ENCODE data around the gene PLEKHA8.
"Not testable (repeated sequence)": the region's sequence is repeated elsewhere in the genome, so short reads cannot be mapped to it uniquely, and the experiment has no call there.

PLEKHA8 gene

GRCh38 chr7:30068117-30068516, 39.9 kb downstream of the PLEKHA8 start:
- DNase-seq: no peak

GRCh38 chr7:30069096-30069867, 41.1 kb downstream of the PLEKHA8 start:
- no peak for DNase-seq

- no peak for DNase-seq
Observed at GRCh38 chr7:30070052-30070451, 41.8 kb downstream of the PLEKHA8 start.

- no peak for DNase-seq
Observed at GRCh38 chr7:30072735-30073134, 44.5 kb downstream of the PLEKHA8 start.

GRCh38 chr7:30074422-30075030, 46.3 kb downstream of the PLEKHA8 start:
- DNase-seq: no peak

GRCh38 chr7:30076411-30076810, 48.2 kb downstream of the PLEKHA8 start:
- DNase-seq: no peak

- DNase-seq: no peak
Observed at GRCh38 chr7:30078280-30078679, 50.1 kb downstream of the PLEKHA8 start.

- no peak for DNase-seq
Observed at GRCh38 chr7:30079880-30080279, 51.7 kb downstream of the PLEKHA8 start.

GRCh38 chr7:30080818-30081217, 52.6 kb downstream of the PLEKHA8 start:
- no peak for DNase-seq

GRCh38 chr7:30082686-30083085, 54.5 kb downstream of the PLEKHA8 start:
- no peak for DNase-seq

- DNase-seq: no peak
Observed at GRCh38 chr7:30083334-30083733, 55.1 kb downstream of the PLEKHA8 start.

- DNase-seq: no peak
Observed at GRCh38 chr7:30084212-30084611, 56.0 kb downstream of the PLEKHA8 start.

GRCh38 chr7:30086529-30086928, 58.3 kb downstream of the PLEKHA8 start:
- DNase-seq: no peak

GRCh38 chr7:30087371-30087770, 59.2 kb downstream of the PLEKHA8 start:
- DNase-seq: no peak

GRCh38 chr7:30088362-30088761, 60.1 kb downstream of the PLEKHA8 start:
- DNase-seq: no peak

- no peak for DNase-seq
Observed at GRCh38 chr7:30090111-30090510, 61.9 kb downstream of the PLEKHA8 start.

- DNase-seq: no peak
Observed at GRCh38 chr7:30091491-30091912, 63.3 kb downstream of the PLEKHA8 start.

- DNase-seq: no peak
Observed at GRCh38 chr7:30091987-30092386, 63.8 kb downstream of the PLEKHA8 start.

GRCh38 chr7:30093420-30093952, 65.3 kb downstream of the PLEKHA8 start:
- no peak for DNase-seq

GRCh38 chr7:30098599-30098998, 70.4 kb downstream of the PLEKHA8 start:
- not testable (repeated sequence) for DNase-seq

GRCh38 chr7:30102281-30102680, 74.1 kb downstream of the PLEKHA8 start:
- no peak for DNase-seq

- DNase-seq: no peak
Observed at GRCh38 chr7:30104157-30104556, 75.9 kb downstream of the PLEKHA8 start.

GRCh38 chr7:30112103-30112713, 84.0 kb downstream of the PLEKHA8 start:
- DNase-seq: no peak

GRCh38 chr7:30113144-30113543, 84.9 kb downstream of the PLEKHA8 start:
- DNase-seq: no peak

Data from stimulated activated CD4-positive, alpha-beta T cell treated with anti-CD3 and anti-CD28 coated beads, Interleukin-15, amount 100 ng/mL, for 24 hours (primary cell).